CD14-positive monocyte (primary cell): ENCODE data around the gene CHRNA3. TPM values are rescaled to one million over a fixed set of nuclear protein-coding genes. Genes with fewer than 3 reads are reported as not detected.

Source experiments
- DNase-seq, 3 donors: peaks; one replicate each; pipeline ENCODE4 v3.0.0-alpha.2; 2011 to 2022
- H2AFZ ChIP-seq: 2 replicates; pipeline ENCODE4 v1.6.0; 2012; ENCODE audit warnings: mild to moderate bottlenecking, low read depth, low read length, inconsistent platforms; ENCODE audit not compliant: insufficient read depth, poor library complexity, severe bottlenecking
- H3K27ac ChIP-seq, 2 donors: 1 replicate in 1 of 2; 2 replicates in 1 of 2; pipeline ENCODE4 v1.5.1; 2012 to 2013; ENCODE audit warnings: low read length in 2 of 2, control low read depth in 1 of 2, inconsistent platforms in 1 of 2, low read depth in 1 of 2, mild to moderate bottlenecking in 1 of 2
- H3K27me3 ChIP-seq, 2 donors: one replicate each; pipeline versions ENCODE4 v1.6.0 to v1.6.1; 2011 to 2013; ENCODE audit warnings: low read length in 2 of 2; ENCODE audit not compliant: control insufficient read depth in 2 of 2, insufficient read depth in 2 of 2
- H3K36me3 ChIP-seq, 2 donors: replicated peaks in 1 of 2; 1 replicate in 1 of 2; 2 replicates in 1 of 2; pipeline versions ENCODE4 v1.5.1 to v1.6.1; 2012 to 2013; ENCODE audit warnings: low read length in 2 of 2, control low read depth in 1 of 2, inconsistent platforms in 1 of 2, mild to moderate bottlenecking in 1 of 2; ENCODE audit not compliant: insufficient read depth in 2 of 2, control insufficient read depth in 1 of 2
- H3K4me1 ChIP-seq, 2 donors: 1 replicate in 1 of 2; 2 replicates in 1 of 2; pipeline versions ENCODE4 v1.5.1 to v1.6.1; 2012 to 2013; ENCODE audit warnings: low read length in 2 of 2, control low read depth in 1 of 2, inconsistent platforms in 1 of 2, mild to moderate bottlenecking in 1 of 2, moderate library complexity in 1 of 2; ENCODE audit not compliant: insufficient read depth in 2 of 2, control insufficient read depth in 1 of 2
- H3K4me2 ChIP-seq: replicated peaks from 2 replicates; pipeline ENCODE3; 2012; ENCODE audit warnings: low read length, moderate library complexity, mild to moderate bottlenecking; ENCODE audit not compliant: poor library complexity, severe bottlenecking; ENCODE audit errors: extremely low read depth
- H3K4me3 ChIP-seq, 3 experiments: fragments of 200-600 bp in 1 of 3; sonication (generic) in 1 of 3; replicated peaks in 1 of 3; 1 replicate in 2 of 3; 2 replicates in 1 of 3; pipeline ENCODE4 v1.5.1; 2011 to 2013; ENCODE audit warnings: low read length in 3 of 3, mild to moderate bottlenecking in 3 of 3, control low read depth in 2 of 3, low read depth in 2 of 3, inconsistent platforms in 1 of 3, moderate library complexity in 1 of 3
- H3K79me2 ChIP-seq: 2 replicates; pipeline ENCODE4 v1.6.0; 2012; ENCODE audit warnings: mild to moderate bottlenecking, control low read depth, inconsistent platforms, low read length, moderate library complexity; ENCODE audit not compliant: insufficient read depth
- H3K9ac ChIP-seq: 2 replicates; pipeline ENCODE4 v1.6.0; 2017; ENCODE audit warnings: low read length, mild to moderate bottlenecking; ENCODE audit not compliant: insufficient read depth, poor library complexity, severe bottlenecking
- H3K9me3 ChIP-seq, 2 donors: replicated peaks in 1 of 2; 1 replicate in 1 of 2; 2 replicates in 1 of 2; pipeline versions ENCODE4 v1.5.1 to v1.6.1; 2012 to 2013; ENCODE audit warnings: low read length in 2 of 2, control low read depth in 1 of 2; ENCODE audit not compliant: control insufficient read depth in 1 of 2, insufficient read depth in 1 of 2
- H4K20me1 ChIP-seq: 2 replicates; pipeline ENCODE4 v1.6.0; 2012; ENCODE audit warnings: mild to moderate bottlenecking, low read length, control low read depth, moderate library complexity; ENCODE audit not compliant: insufficient read depth
- H3K27ac Mint-ChIP-seq, 7 donors: one replicate each; pipeline ENCODE4 v1.8.0; 2020; ENCODE audit warnings: mild to moderate bottlenecking in 7 of 7, mixed read lengths in 7 of 7, moderate library complexity in 6 of 7, inconsistent platforms in 2 of 7
- H3K27me3 Mint-ChIP-seq, 3 donors: one replicate each; pipeline ENCODE4 v1.8.0; 2021 to 2022; ENCODE audit warnings: low read depth in 3 of 3, mild to moderate bottlenecking in 3 of 3, mixed read lengths in 3 of 3, moderate library complexity in 3 of 3, inconsistent platforms in 1 of 3
- H3K36me3 Mint-ChIP-seq, 2 donors: one replicate each; pipeline ENCODE4 v1.8.0; 2020; ENCODE audit warnings: mixed read lengths in 2 of 2, inconsistent platforms in 1 of 2, mild to moderate bottlenecking in 1 of 2
- H3K4me1 Mint-ChIP-seq: one replicate; pipeline ENCODE4 v1.8.0; 2020; ENCODE audit warnings: mild to moderate bottlenecking, mixed read lengths
- H3K4me3 Mint-ChIP-seq, 2 donors: one replicate each; pipeline ENCODE4 v1.8.0; 2020; ENCODE audit warnings: mild to moderate bottlenecking in 2 of 2, mixed read lengths in 2 of 2, moderate library complexity in 1 of 2
- H3K9me3 Mint-ChIP-seq, 7 donors: one replicate each; pipeline ENCODE4 v1.8.0; 2020 to 2022; ENCODE audit warnings: mixed read lengths in 7 of 7, mild to moderate bottlenecking in 6 of 7, moderate library complexity in 6 of 7, inconsistent platforms in 2 of 7
- CTCF ChIP-seq: fragments of 200-600 bp; IDR thresholded peaks from one replicate; pipeline ENCODE4 v1.8.0; 2022; ENCODE audit warnings: antibody characterized with exemption, mild to moderate bottlenecking
- WGBS: methylation state at CpG from one replicate; pipeline ENCODE4 v1.1.5; 2013; ENCODE audit warnings: missing lambda C conversion rate; ENCODE audit not compliant: insufficient coverage; 5-methylcytosine and 5-hydroxymethylcytosine counted together
- intact Hi-C, 2 donors: fragments of 100-400 bp; cut with micrococcal nuclease; formaldehyde crosslinking; loops; one replicate each; pipeline versions ENCODE4 v1.15.0 to v1.15.1; 2023
- polyA plus RNA-seq, 3 donors: library from polyadenylated mRNA; depleted of rRNA in 1 of 3; unstranded in 2 of 3; stranded (reverse) in 1 of 3; fragments of 300-500 nt in 2 of 3; fragments of >200 nt in 1 of 3; fragmentation: Illumina TruSeq in 2 of 3; gene quantifications; 1 replicate in 2 of 3; 2 replicates in 1 of 3; pipeline ENCODE4 v1.2.3, GENCODE V29; 2012 to 2021

Gene CHRNA3
- polyA plus RNA-seq, 3 donors: not detected

- H4K20me1 ChIP-seq: peaks cover 21% of the 10 kb centered on the region
- H3K9ac ChIP-seq: no peak overlapping the region
- no peak overlapping the region for H2AFZ ChIP-seq
- TF ChIP-seq CTCF: no peak
- no peaks in the 10 kb centered on the region for H3K4me1 ChIP-seq
- H3K4me2 ChIP-seq: no peak overlapping the region
- H3K36me3 Mint-ChIP-seq: peaks cover 31 to 36% of the 10 kb centered on the region in 2 donors
- WGBS: 98% methylated on average over 5 of the region's 5 CpGs
- peaks cover 2% of the 10 kb centered on the region for H3K4me1 Mint-ChIP-seq
- intact Hi-C loops: no loop called here
- no peaks in the 10 kb centered on the region for H3K9me3 ChIP-seq
- no peak for DNase-seq
- H3K4me3 ChIP-seq: no peak overlapping the region
- no peaks in the 10 kb centered on the region for H3K79me2 ChIP-seq
- H3K36me3 ChIP-seq: peaks cover 33 to 36% of the 10 kb centered on the region in 2 donors
- peaks cover 0 to 10% (median 6%) of the 10 kb centered on the region in 3 donors for H3K27me3 Mint-ChIP-seq
- H3K9me3 Mint-ChIP-seq: no peaks in the 10 kb centered on the region
- H3K27ac ChIP-seq: no peak overlapping the region
- H3K27me3 ChIP-seq: no peaks in the 10 kb centered on the region
- no peak overlapping the region for H3K4me3 Mint-ChIP-seq
- H3K27ac Mint-ChIP-seq: no peak overlapping the region
Measured at GRCh38 chr15:78552597-78552996, 68.2 kb downstream of the CHRNA3 start.

- Histone ChIP-seq H3K9me3 (no peaks in the 10 kb centered on the region), H3K9ac (no peak overlapping the region), H2AFZ (no peak overlapping the region), H3K4me1 (no peaks in the 10 kb centered on the region), H3K27me3 (no peaks in the 10 kb centered on the region), H3K36me3 (peaks cover 40 to 43% of the 10 kb centered on the region in 2 donors), H4K20me1 (peaks cover 28% of the 10 kb centered on the region), H3K27ac (no peak overlapping the region), H3K79me2 (no peaks in the 10 kb centered on the region), H3K4me2 (no peak overlapping the region), H3K4me3 (no peak overlapping the region)
- WGBS: 100% methylated on average over 3 of the region's 5 CpGs
- Mint-ChIP-seq H3K27me3 (peaks cover 0 to 10% (median 6%) of the 10 kb centered on the region in 3 donors), H3K4me3 (no peak overlapping the region), H3K4me1 (peaks cover 2% of the 10 kb centered on the region), H3K9me3 (no peaks in the 10 kb centered on the region), H3K36me3 (peaks cover 37 to 43% of the 10 kb centered on the region in 2 donors), H3K27ac (no peak overlapping the region)
- TF ChIP-seq CTCF: no peak
- intact Hi-C loops: no loop called here
- no peak for DNase-seq
Measured at GRCh38 chr15:78551902-78552301, 68.9 kb downstream of the CHRNA3 start.
